Activated CD4-positive, alpha-beta T cell treated with anti-CD3 and anti-CD28 coated beads, Interleukin-2, amount 50 U/mL, for 1 hour (primary cell): ENCODE results near the gene CBR1.
A peak's percentile ranks its signal among the peaks of the same experiment; 100 is the strongest.
"Not testable (repeated sequence)": the region's sequence is repeated elsewhere in the genome, so short reads cannot be mapped to it uniquely, and the experiment has no call there.

ENCODE experiments used
- DNase-seq: peaks from one replicate; pipeline ENCODE4 v3.0.0-alpha.2; 2020

Gene CBR1

DNA sequence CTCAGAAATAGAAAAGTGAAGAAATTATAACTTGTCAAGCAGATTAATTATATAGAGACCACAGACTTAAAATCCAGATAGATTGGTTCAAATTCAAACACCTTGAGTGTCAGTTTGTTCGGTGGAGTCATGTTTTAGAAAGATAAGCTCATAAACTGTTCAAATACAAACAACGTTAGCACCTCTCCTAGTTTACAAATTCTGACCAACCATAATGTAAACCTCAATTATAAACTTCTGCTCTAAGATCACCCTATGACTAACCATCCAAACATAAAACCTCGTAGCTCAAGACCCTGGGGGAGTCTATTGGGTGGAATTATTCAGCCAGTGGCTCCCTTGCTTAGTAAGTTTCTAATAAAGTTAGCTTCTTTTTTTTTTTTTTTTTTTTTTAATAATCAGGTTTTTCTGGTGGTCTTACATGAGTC is 12.4 kb downstream of the CBR1 start:
- DNase-seq = no peak

GRCh38 chr21:36087362-36088138 is 17.7 kb downstream of the CBR1 start:
- DNase-seq = no peak

- DNase-seq = no peak
These were observed 20.1 kb downstream of the CBR1 start for GRCh38 chr21:36089946-36090345.

- no peak for DNase-seq
These were observed 22.9 kb downstream of the CBR1 start for GRCh38 chr21:36092681-36093080.

GRCh38 chr21:36093512-36093911 is 23.7 kb downstream of the CBR1 start:
- DNase-seq = no peak

DNA sequence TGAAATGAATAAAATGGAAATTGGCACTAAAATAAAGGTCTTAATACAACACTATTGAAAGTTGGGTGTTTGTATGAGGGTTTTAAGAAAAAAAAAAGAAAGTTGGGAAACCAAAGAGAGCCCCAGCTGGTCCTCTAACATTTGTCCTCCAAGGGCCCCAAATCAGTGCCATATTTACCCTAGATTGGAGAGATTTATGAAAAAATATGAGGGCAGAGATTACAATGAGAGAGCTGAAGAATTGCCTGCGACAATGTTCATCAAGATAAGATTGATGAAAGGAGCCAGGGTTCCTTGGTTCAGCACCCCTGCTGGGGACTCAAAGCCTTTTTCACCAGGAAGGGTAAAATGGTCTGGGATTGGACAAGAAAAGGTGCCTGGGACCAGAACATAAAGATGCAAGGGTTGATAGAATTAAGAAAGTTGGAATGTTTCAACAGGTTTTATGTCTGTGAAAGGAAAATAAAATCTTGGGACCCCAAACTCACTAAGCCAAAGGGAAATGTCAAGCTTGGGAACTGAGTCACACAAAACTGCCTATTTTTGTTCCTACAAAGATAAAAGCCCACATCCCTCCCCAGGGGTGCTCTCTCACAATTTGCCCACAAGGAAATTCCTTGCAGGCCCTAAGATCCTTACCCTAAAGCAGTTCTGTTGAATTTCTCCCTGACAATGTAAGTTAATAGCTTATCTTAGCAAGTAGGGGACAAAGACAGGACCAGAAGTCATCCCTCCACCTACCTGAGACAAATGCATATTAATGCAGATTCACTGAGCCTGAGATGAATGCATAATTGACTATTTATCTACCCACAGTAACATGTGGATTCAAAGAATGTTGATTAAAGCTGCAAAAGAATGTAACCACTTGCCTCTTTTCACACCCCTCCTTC is 26.8 kb downstream of the CBR1 start:
- no peak for DNase-seq

DNA sequence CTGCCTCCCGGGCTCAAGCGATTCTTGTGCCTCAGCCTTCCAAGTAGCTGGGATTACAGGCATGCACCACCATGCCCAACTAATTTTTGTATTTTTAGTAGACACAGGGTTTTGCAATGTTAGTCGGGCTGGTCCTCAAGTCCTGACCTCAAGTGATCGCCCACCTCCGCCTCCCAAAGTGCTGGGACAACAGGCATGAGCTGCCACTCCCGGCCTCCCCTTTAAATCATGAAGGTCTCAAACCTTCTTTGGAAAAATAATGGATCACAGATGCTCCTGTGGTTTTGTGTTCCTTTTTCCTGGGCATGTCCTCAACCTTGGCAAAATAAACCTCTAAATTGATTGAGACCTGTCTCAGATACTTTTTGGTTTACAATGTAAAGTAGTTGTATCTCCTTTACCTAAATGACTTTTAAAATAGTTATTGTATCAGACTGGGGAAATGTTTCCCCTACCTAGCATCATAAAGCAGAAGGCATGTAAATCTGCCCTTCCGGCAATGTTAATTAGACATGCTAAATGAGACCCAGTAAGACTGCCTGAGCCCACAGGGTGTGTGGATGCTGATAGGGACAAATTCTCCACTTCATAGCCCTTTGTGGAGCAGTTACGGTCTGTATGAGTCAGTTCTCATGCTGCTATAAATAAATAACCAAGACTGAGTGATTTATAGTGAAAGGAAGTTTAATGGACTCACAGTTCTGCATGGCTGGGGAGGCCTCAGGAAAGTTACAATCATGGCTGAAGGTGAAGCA is 27.8 kb downstream of the CBR1 start:
- DNase-seq = no peak

DNA sequence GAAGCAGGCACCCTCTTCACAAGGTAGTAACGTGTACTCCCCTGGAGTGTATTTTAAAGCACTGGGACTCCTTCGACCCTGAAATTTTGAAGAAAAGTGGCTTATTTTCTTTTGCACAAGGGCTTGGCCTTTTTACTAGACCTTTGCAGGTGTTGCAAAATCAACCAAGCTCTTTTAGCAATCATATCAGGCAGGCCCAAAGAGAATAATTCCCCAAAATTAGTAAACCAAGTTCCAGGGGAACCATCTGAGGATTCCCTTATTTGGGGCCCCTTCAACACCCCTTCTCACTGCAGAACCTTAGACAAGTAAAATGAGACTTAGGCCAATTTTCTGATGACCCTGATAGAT is 28.3 kb downstream of the CBR1 start:
- DNase-seq = no peak

DNA sequence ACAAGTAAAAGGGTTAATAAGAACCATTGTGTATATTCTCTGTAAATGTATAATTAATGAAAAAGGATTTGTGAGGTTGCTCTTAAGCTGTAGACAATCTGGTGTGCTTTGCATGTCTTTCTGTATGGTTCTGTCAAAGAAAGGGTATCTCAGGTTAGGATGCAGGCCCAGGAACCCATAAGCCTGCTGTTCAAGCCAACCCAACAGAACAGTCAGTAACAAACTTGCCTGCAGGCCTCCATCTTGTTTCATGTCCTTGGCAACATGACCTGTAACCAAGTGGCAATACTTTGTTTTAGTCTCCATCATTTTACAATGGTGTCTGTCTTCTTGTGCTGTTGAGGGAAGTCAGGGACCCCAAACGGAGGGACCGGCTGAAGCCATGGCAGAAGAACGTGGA is 29.2 kb downstream of the CBR1 start:
- no peak for DNase-seq

GRCh38 chr21:36099695-36100211 is 29.9 kb downstream of the CBR1 start:
- not testable (repeated sequence) for DNase-seq

DNA sequence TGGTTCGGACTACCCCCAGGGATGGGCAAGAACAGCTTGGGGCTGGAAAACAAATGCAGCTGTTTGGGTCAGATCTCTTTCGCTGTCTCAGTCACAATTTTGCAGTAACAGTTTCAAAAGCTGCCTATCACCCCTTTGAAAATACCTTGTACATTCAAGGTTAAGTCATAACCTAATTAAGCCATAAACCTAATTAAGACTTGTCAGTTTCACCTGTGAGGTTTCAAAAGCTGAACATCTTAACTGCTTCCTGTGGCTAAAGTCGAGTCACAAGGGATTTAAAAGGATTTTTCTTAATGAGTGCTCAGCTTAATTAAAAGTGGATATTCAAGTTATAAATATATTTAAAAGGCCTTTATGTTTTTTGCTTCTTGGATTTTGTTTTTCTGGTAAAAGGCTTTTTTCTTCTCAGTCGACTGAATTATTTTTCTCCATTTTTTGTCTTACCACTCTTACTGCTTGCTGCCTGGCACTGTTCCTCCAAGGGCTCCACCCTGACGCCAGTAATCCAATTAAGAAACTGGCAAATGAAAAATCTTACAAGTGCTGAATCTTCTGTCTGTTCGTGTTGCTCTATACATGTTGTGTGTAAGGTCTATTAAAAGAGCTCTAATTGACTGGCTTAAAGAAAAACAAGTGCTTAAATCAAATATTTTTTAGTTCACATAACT is 31.3 kb downstream of the CBR1 start:
- DNase-seq = no peak

GRCh38 chr21:36103434-36103833 is 33.6 kb downstream of the CBR1 start:
- no peak for DNase-seq

- peak; percentile 51 for DNase-seq
These were observed 34.8 kb downstream of the CBR1 start for GRCh38 chr21:36104317-36105300.

DNA sequence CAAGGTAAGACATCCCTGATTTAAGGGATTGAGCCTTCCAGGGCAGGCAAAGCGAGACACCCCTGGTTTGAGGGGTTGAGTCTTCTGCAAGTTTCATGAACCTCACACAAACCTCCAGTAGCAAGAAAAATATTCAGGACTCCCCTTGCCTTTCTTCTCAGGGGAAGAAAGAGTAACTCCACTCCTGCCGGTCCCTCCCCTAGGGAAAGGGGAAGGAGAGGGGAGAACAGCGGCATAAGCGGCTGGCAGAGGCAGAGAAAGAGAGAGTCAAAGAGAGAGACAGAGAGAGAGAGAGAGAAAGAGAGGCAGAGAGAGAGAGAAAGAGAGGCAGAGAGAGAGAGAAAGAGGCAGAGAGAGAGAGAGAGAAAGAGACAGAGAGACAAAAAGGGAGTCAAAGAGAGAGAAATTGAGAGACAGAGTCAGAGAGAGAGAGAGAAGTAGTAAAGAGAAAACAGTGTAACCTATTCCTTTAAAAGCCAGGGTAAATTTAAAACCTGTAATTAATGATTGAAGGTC is 35.6 kb downstream of the CBR1 start:
- no peak for DNase-seq

GRCh38 chr21:36109868-36110267 is 40.0 kb downstream of the CBR1 start:
- no peak for DNase-seq

- DNase-seq = no peak
These were observed 41.4 kb downstream of the CBR1 start for GRCh38 chr21:36111238-36111637.

DNA sequence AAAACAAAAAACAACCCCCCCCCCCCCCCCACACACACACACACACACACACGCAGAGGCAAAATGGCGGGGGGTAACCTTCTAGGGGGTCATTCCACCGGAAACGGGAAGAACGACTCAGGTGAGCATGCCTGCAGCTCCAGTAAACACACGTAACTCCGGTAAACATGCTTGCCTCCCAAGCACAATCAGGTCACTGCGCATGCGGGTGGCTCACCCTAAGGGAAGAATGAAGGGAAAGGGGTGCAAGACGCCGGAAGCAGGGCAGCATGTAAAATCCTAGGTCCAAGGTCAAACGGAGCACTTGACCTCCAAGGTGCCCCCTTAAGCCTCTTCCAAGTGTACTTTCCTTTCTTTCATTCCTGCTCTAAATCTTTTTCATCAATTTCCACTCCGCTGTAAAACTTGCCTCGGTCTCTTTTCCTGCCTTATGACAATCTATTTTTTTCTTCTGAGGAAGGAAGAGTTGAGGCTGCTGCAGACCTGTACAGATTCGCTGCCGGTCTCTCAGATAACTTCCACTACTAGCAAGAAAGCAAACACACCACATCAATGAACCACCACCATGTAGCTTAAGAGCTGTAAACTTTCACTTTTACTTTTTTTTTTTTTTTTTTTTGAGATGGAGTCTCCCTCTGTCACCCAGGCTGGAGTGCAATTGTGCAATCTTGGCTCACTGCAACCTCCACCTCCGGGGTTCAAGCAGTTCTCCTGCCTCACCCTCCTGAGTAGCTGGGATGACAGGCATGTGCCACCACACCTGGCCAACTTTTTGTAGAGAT is 44.0 kb downstream of the CBR1 start:
- DNase-seq = peak; percentile 48

DNA sequence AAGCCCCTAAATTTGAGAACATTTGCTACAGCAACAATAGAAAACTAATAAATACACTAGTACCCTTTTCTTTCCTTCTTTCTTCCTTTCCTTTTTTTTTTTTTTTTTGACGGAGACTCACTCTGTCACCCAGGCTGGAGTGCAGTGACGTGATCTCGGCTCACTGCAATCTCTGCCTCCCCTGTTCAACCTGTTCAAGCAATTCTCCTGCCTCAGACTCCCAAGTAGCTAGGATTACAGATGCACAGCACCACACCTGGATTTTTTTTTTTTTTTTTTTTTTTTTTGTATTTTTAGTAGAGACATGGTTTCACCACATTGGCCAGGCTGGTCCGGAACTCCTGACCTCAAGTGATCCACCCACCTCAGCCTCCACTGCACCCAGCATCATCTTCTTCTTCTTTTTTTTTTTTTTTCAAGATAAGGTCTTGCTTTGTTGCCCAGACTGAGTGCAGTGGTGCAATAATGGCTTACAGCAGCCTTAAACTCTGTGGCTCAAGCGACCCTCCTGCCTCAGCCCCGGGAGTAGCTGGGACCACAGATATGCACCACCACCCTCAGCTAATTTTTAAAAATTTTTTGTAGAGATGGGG is 45.4 kb downstream of the CBR1 start:
- no peak for DNase-seq

DNA sequence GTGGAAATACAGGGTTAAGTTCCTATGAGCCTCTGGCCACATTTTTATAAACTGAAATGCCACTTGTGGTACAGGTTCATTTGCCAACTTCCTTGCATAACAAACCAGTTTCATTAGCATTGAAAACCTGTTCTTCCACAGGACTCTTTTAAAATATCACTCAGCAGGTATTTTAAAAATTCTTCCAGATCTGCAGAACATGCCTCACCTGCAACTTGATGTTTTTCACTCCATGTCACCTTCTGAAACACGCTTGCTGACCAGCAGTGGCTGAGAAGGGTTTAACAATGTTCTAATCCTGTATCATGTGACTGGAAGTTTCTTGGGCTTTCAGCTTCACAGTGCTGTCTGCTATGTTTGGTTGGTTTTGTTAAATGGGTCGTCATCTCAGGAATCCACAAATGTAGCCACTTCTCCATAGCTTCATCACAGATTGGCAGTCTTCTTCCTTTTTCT is 47.5 kb downstream of the CBR1 start:
- no peak for DNase-seq
